IMR-90 (cell line): ENCODE measurements around the gene LDLRAD3. TPM values are rescaled to one million over a fixed set of nuclear protein-coding genes. Genes with fewer than 3 reads are reported as not detected.

Source experiments
- ATAC-seq: fragments of 200-7000 bp; cut with Tn5 transposase; 2 replicates; pipeline ENCODE4 v1.9.1; 2020; ENCODE audit warnings: low read depth, mild to moderate bottlenecking, moderate library complexity
- BruUV-seq: library from RNA; stranded (reverse); fragments of 400-500 nt; replicated peaks from 2 replicates; lab custom pipeline; 2021; lab: Mats Ljungman, UMichigan
- CTCF ChIA-PET: fragments of 300-600 bp; formaldehyde crosslinking; extraction: SDS; loops from one replicate; lab custom pipeline; 2021; ENCODE audit warnings: antibody characterized with exemption; lab: Yijun Ruan, JAX
- POLR2A ChIA-PET: fragments of 300-600 bp; sonication (Branson Sonifier 250); formaldehyde crosslinking; loops from one replicate; lab custom pipeline; 2022; ENCODE audit warnings: antibody characterized with exemption; ENCODE audit not compliant: unreplicated experiment; lab: Charles Lee
- DNase-seq: peaks from one replicate; pipeline ENCODE4 v3.0.0; 2013
- H2AFZ ChIP-seq: replicated peaks from 2 replicates; pipeline ENCODE3; 2013; ENCODE audit warnings: low read length, mild to moderate bottlenecking; ENCODE audit not compliant: poor library complexity
- H2AK5ac ChIP-seq: 2 replicates; pipeline ENCODE4 v1.6.1; 2013; ENCODE audit warnings: low read depth, low read length, inconsistent platforms
- H2AK9ac ChIP-seq: replicated peaks from 2 replicates; pipeline ENCODE3; 2013; ENCODE audit warnings: mild to moderate bottlenecking, low read depth, low read length, moderate library complexity; ENCODE audit not compliant: poor library complexity
- H2BK120ac ChIP-seq: 2 replicates; pipeline ENCODE4 v1.6.1; 2013; ENCODE audit warnings: low read depth, low read length, inconsistent platforms
- H2BK15ac ChIP-seq: 3 replicates; pipeline ENCODE4 v1.6.1; 2013; ENCODE audit warnings: low read depth, low read length, inconsistent platforms
- H2BK20ac ChIP-seq: 2 replicates; pipeline ENCODE4 v1.6.1; 2013; ENCODE audit warnings: low read depth, mild to moderate bottlenecking, inconsistent platforms, low read length, moderate library complexity
- H2BK5ac ChIP-seq: 2 replicates; pipeline ENCODE4 v1.6.1; 2013; ENCODE audit warnings: mild to moderate bottlenecking, low read depth, low read length, inconsistent platforms; ENCODE audit not compliant: poor library complexity, severe bottlenecking
- H3K14ac ChIP-seq: replicated peaks from 2 replicates; pipeline ENCODE4 v1.6.1; 2013; ENCODE audit warnings: low read depth, low read length, inconsistent platforms
- H3K18ac ChIP-seq: 2 replicates; pipeline ENCODE4 v1.6.1; 2013; ENCODE audit warnings: low read depth, low read length, control low read depth
- H3K23ac ChIP-seq: 2 replicates; pipeline ENCODE4 v1.6.1; 2013; ENCODE audit warnings: low read depth, low read length, inconsistent platforms
- H3K27ac ChIP-seq: 2 replicates; pipeline ENCODE4 v1.5.1; 2013; ENCODE audit warnings: mild to moderate bottlenecking, control low read depth, low read length; ENCODE audit not compliant: insufficient read depth
- H3K27me3 ChIP-seq: 2 replicates; pipeline ENCODE4 v1.6.1; 2013; ENCODE audit warnings: low read length; ENCODE audit not compliant: control insufficient read depth, insufficient read depth
- H3K36me3 ChIP-seq: 2 replicates; pipeline ENCODE4 v1.6.1; 2013; ENCODE audit warnings: low read length, mixed read lengths; ENCODE audit not compliant: control insufficient read depth, insufficient read depth
- H3K4ac ChIP-seq: 2 replicates; pipeline ENCODE4 v1.6.1; 2013; ENCODE audit warnings: low read depth, low read length, inconsistent platforms
- H3K4me1 ChIP-seq: 2 replicates; pipeline ENCODE4 v1.6.1; 2013; ENCODE audit warnings: low read length, mixed read lengths; ENCODE audit not compliant: control insufficient read depth, insufficient read depth
- H3K4me2 ChIP-seq: 2 replicates; pipeline ENCODE4 v1.6.1; 2013; ENCODE audit warnings: low read depth, mild to moderate bottlenecking, control low read depth, low read length, moderate library complexity
- H3K4me3 ChIP-seq: 2 replicates; pipeline ENCODE4 v1.5.1; 2013; ENCODE audit warnings: low read depth, mild to moderate bottlenecking, control low read depth, low read length, moderate library complexity; ENCODE audit not compliant: insufficient read depth
- H3K56ac ChIP-seq: 2 replicates; pipeline ENCODE4 v1.6.1; 2013; ENCODE audit warnings: low read length, inconsistent platforms; ENCODE audit not compliant: insufficient read depth; ENCODE audit errors: extremely low read depth
- H3K79me1 ChIP-seq, 2 experiments: 2 replicates each; pipeline ENCODE4 v1.6.1; 2013; ENCODE audit warnings: low read length in 2 of 2, inconsistent platforms in 1 of 2, low read depth in 1 of 2
- H3K9ac ChIP-seq: 2 replicates; pipeline ENCODE4 v1.6.1; 2013; ENCODE audit warnings: low read depth, low read length, control low read depth
- H3K9me1 ChIP-seq: 2 replicates; pipeline ENCODE4 v1.6.1; 2013; ENCODE audit warnings: low read length, inconsistent platforms; ENCODE audit not compliant: insufficient read depth
- H3K9me3 ChIP-seq: 2 replicates; pipeline ENCODE4 v1.6.1; 2013; ENCODE audit warnings: low read length; ENCODE audit not compliant: control insufficient read depth, insufficient read depth
- H4K20me1 ChIP-seq: 2 replicates; pipeline ENCODE4 v1.6.1; 2013; ENCODE audit warnings: low read length, inconsistent platforms; ENCODE audit not compliant: insufficient read depth
- H4K5ac ChIP-seq: 2 replicates; pipeline ENCODE4 v1.6.1; 2013; ENCODE audit warnings: mild to moderate bottlenecking, low read depth, low read length, control low read depth
- H4K8ac ChIP-seq, 2 experiments: 2 replicates each; pipeline ENCODE4 v1.6.1; 2013; ENCODE audit warnings: low read depth in 2 of 2, low read length in 2 of 2, control low read depth in 1 of 2, inconsistent platforms in 1 of 2
- H4K91ac ChIP-seq: 2 replicates; pipeline ENCODE4 v1.6.1; 2013; ENCODE audit warnings: low read depth, low read length, inconsistent platforms; ENCODE audit not compliant: insufficient read depth
- MXI1 ChIP-seq: IDR thresholded peaks from 2 replicates; pipeline ENCODE4 v1.6.1; 2012; ENCODE audit warnings: low read depth, mild to moderate bottlenecking, low read length, moderate library complexity, borderline replicate concordance
- NFE2L2 ChIP-seq: fragments of 150-350 bp; IDR thresholded peaks from 2 replicates; pipeline ENCODE4 v1.6.1; 2016; ENCODE audit warnings: low read depth, mild to moderate bottlenecking, low read length
- RCOR1 ChIP-seq: IDR thresholded peaks from 2 replicates; pipeline ENCODE4 v1.6.1; 2012; ENCODE audit warnings: mild to moderate bottlenecking, low read length, improper control_type of control experiment; ENCODE audit not compliant: insufficient replicate concordance
- RFX5 ChIP-seq: IDR thresholded peaks from 2 replicates; pipeline ENCODE4 v1.8.0; 2012; ENCODE audit warnings: low read depth, mild to moderate bottlenecking, low read length, moderate library complexity
- WGBS, 2 experiments: methylation state at CpG; one replicate each; pipeline versions ENCODE4 v1.1.5 to v1.1.7; 2013; ENCODE audit warnings: missing lambda C conversion rate in 2 of 2; ENCODE audit not compliant: insufficient read length in 1 of 2; ENCODE audit errors: extremely low coverage in 2 of 2; 5-methylcytosine and 5-hydroxymethylcytosine counted together
- dilution Hi-C: fragments of 300-500 bp; cut with HindIII; formaldehyde crosslinking; loops from one replicate; pipeline ENCODE4 v1.14.3; 2018; ENCODE audit warnings: low sequenced_read_pairs; ENCODE audit not compliant: unreplicated experiment
- in situ Hi-C: fragments of 300-500 bp; cut with MboI; formaldehyde crosslinking; loops from 3 replicates; pipeline ENCODE4 v1.14.3; 2019; ENCODE audit warnings: low sequenced_read_pairs, inconsistent platforms, mixed read lengths
- intact Hi-C: fragments of 100-400 bp; cut with micrococcal nuclease; formaldehyde crosslinking; loops from 2 replicates; pipeline ENCODE4 v1.10.0; 2022
- polyA plus RNA-seq, 3 experiments: library from polyadenylated mRNA; depleted of rRNA; stranded (reverse); fragments of >200 nt; gene quantifications; 2 replicates each; pipeline ENCODE4 v1.2.3, GENCODE V29; 2012; ENCODE audit warnings: low replicate concordance in 1 of 3
- total RNA-seq: library from RNA; depleted of rRNA; stranded (reverse); fragments of >200 nt; gene quantifications from 2 replicates; pipeline ENCODE4 v1.2.3, GENCODE V29; 2012

The LDLRAD3 gene
- total and polyA plus RNA-seq, 2 of the 4 experiments (the other 2 are of a cell fraction), result 2.7 to 6.4 TPM

GRCh38 chr11:35953081-35953760 is 9.4 kb downstream of the LDLRAD3 start:
- no peak overlapping the region for H2AK5ac ChIP-seq
- WGBS, 2 experiments, result 50% methylated on average over 4 of the region's 13 CpGs; no CpG with 5 or more reads in 1 of the 2 experiments
- no peak overlapping the region for H2BK5ac ChIP-seq
- H2BK15ac ChIP-seq, result no peak overlapping the region
- H4K5ac ChIP-seq, result no peak overlapping the region
- H3K4ac ChIP-seq, result no peak overlapping the region
- H3K79me1 ChIP-seq, result peaks cover 7 to 25% of the 10 kb centered on the region in 2 experiments; a peak in 3 of 4 replicates
- ChIA-PET POLR2A (no interaction called here), CTCF (no interaction called here)
- no peaks in the 10 kb centered on the region for H3K9me1 ChIP-seq
- no peaks in the 10 kb centered on the region for H3K27me3 ChIP-seq
- DNase-seq (no peak), ATAC-seq (no peak)
- H3K14ac ChIP-seq, result no peak overlapping the region
- no peak overlapping the region for H2BK120ac ChIP-seq
- no peak overlapping the region for H2AFZ ChIP-seq
- intact Hi-C loops (no loop called here), dilution Hi-C loops (no loop called here), in situ Hi-C loops (loop anchor here (10.0 kb wide), 1 partner anchor 58 kb away; no protein-coding TSS in a partner anchor)
- no peak overlapping the region for H3K23ac ChIP-seq
- no peaks in the 10 kb centered on the region for H3K36me3 ChIP-seq
- H3K9me3 ChIP-seq, result no peaks in the 10 kb centered on the region
- no peak overlapping the region for H2AK9ac ChIP-seq
- H2BK20ac ChIP-seq, result no peak overlapping the region
- no peaks in the 10 kb centered on the region for H4K20me1 ChIP-seq
- no peak overlapping the region for H4K91ac ChIP-seq
- H4K8ac ChIP-seq, result no peak overlapping the region
- H3K4me1 ChIP-seq, result no peaks in the 10 kb centered on the region
- H3K4me3 ChIP-seq, result no peak overlapping the region
- no peak overlapping the region for H3K56ac ChIP-seq
- TF ChIP-seq MXI1, result no peak
- no peak for TF ChIP-seq RFX5
- no peak for TF ChIP-seq RCOR1
- TF ChIP-seq NFE2L2, result no peak
- no peak overlapping the region for H3K9ac ChIP-seq
- no peak overlapping the region for H3K4me2 ChIP-seq
- no peak overlapping the region for H3K27ac ChIP-seq
- no TSS peak for BruUV-seq
- H3K18ac ChIP-seq, result no peak overlapping the region
